ENCODE results near the gene CEP44.

DNA sequence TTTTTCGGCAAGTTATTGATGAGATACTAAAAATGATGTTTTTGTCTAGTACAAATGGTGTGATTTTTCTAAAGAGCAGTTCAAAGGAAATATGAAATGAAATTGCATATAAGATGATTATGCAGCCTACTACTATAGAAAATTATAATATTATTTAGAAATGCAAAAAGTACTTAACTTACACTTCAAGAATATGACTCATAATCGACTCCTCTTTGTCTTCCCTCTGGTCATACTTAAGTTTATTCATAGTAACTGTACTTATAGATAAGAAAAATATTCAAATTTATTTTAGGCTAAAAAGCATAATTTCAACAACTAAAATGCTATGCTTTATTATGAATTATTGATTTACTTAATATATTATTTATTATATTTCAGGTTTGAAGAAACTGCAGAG, 33.2 kb downstream of the CEP44 start:
- TF ChIP-seq EZH2 (IDR thresholded peaks at IDR 0.05; ENCODE audit: insufficient read depth, low read length): no peak
- TF ChIP-seq, protein P1, sequence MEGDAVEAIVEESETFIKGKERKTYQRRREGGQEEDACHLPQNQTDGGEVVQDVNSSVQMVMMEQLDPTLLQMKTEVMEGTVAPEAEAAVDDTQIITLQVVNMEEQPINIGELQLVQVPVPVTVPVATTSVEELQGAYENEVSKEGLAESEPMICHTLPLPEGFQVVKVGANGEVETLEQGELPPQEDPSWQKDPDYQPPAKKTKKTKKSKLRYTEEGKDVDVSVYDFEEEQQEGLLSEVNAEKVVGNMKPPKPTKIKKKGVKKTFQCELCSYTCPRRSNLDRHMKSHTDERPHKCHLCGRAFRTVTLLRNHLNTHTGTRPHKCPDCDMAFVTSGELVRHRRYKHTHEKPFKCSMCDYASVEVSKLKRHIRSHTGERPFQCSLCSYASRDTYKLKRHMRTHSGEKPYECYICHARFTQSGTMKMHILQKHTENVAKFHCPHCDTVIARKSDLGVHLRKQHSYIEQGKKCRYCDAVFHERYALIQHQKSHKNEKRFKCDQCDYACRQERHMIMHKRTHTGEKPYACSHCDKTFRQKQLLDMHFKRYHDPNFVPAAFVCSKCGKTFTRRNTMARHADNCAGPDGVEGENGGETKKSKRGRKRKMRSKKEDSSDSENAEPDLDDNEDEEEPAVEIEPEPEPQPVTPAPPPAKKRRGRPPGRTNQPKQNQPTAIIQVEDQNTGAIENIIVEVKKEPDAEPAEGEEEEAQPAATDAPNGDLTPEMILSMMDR (IDR thresholded peaks at IDR 0.05; ENCODE audit: insufficient read depth, low read depth, low read length): no peak
